Right ventricle myocardium inferior (tissue), 1 donor: Measurements from ENCODE around the gene RMI1. TPM values are rescaled to one million over a fixed set of nuclear protein-coding genes. Genes with fewer than 3 reads are reported as not detected.

Experiments
- ATAC-seq: fragments of 200-7000 bp; cut with Tn5 transposase; one replicate; pipeline ENCODE4 v1.9.1; 2020; ENCODE audit warnings: mild to moderate bottlenecking, moderate library complexity
- DNase-seq: peaks from one replicate; pipeline ENCODE4 v3.0.0; 2021; ENCODE audit errors: missing footprints
- intact Hi-C: fragments of 100-400 bp; cut with DNase I; formaldehyde crosslinking; loops from one replicate; pipeline ENCODE4 v1.11.0; 2022
- total RNA-seq: library from RNA; stranded (reverse); fragmentation: NEBNext Ultra II Directional; extraction: Animal tissue kit (Norgen Biotek cat#: 25700); gene quantifications from one replicate; pipeline ENCODE4 v1.2.1, GENCODE V29; 2021
- donor health status: DM: no; HTN: yes; CAD: no; lungs with severe emphysema.

The RMI1 gene
- total RNA-seq, 1 donor from 2014 or later: 7.3 TPM

DNA sequence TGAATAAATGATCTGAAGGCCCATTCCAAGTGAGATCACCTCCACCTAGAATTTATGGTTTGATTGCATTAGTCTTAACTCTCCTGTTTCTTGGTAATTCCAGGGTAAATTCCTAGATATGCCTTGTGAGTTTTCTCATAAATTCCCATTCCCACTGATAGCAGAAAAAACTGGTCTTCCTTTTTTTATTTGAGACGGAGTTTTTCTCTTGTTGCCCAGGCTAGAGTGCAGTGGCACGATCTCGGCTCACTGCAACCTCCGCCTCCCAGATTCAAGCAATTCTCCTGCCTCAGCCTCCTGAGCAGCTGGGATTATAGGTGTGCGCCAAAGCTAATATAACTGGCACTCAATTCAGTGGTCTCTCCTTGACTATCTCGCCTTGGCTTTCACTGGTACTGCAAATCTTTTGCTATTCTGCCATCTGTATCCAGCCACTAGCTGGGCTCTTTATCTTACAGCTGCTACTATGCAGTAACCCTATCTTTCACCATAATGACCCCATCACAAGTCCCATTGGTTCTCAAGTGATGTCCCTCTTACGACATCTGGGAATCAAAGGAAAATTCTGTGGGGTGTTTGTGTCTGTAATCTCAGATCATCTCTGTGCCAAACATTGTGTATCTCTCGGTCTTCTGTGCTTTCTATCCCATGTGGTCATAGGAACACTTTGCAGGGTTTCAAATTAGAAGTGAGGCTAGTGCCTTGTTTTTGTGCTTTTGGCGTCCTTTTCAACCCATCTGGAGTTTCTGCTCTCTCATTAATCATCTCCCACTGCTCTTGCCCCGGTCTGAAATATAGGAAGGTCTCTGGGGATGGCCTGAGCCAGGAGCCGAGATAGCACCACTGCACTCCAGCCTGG is 15.0 kb upstream of the RMI1 start:
- intact Hi-C loops: no loop called here
- ATAC-seq (peak; percentile 72), DNase-seq (no peak)

DNA sequence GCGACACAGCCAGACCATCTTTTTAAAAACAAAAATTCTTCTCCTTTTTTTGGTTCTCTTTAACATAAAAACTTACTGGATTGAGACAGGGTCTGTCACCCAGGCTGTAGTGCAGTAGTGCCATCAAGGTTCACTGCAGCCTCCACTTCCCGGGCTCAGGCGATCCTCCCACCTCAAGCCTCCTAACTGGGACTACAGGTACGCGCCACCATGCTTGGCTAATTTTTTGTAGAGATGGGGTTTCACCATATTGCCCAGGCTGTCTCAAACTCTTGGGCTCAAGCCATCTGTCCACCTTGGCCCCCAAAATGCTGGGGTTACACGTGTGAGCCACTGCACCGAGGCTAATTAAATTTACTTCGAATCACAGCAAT is 14.4 kb upstream of the RMI1 start:
- intact Hi-C loops: no loop called here
- ATAC-seq (peak; percentile 14), DNase-seq (no peak)

GRCh38 chr9:83967073-83967472 is 13.5 kb upstream of the RMI1 start:
- ATAC-seq (no peak), DNase-seq (no peak)
- intact Hi-C loops: no loop called here

DNA sequence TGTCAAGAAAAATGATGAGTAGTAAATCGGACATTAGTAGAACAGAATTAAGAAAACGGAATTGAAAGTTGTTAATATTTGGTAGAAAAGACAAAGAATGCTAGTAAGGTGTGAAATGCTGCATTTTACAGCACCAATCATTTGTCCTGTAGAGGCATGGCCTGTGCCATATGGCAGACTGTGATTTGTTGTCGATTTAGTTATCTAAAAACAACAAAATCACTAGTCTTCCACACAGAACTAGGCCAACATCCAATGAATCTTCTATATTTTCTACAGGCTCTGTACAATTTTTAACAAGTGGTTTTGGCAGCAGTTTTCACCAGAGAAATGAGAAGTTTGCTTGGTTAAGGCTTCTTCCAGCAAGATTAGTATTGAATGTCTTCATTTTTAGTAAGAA is 11.0 kb upstream of the RMI1 start:
- intact Hi-C loops: no loop called here
- DNase-seq (no peak), ATAC-seq (no peak)

DNA sequence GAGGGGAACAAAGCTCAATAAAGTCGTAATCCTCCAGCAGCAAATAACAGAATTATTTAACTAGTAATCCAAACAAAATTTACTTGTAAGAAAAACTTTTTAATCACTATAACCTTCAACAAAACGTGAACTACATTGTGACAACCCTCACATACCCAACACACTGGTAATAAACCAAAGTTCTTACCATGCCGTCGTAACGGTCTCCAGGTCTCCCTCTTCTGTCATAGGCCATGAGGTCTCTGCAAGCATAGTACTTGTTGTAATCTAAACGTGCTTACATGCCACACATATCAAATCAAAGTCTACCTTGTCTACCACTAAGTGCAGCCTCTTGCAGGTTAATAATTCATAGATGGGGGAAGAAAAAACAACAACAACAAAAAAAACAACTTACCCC is 9.1 kb upstream of the RMI1 start:
- intact Hi-C loops: no loop called here
- DNase-seq (no peak), ATAC-seq (no peak)

- DNase-seq (no peak), ATAC-seq (no peak)
- intact Hi-C loops: no loop called here
Observed at GRCh38 chr9:83972286-83972685, 8.3 kb upstream of the RMI1 start.

GRCh38 chr9:83975300-83975699 is 5.3 kb upstream of the RMI1 start:
- intact Hi-C loops: no loop called here
- DNase-seq (no peak), ATAC-seq (no peak)

GRCh38 chr9:83976372-83976771 is 4.2 kb upstream of the RMI1 start:
- intact Hi-C loops: no loop called here
- ATAC-seq: no peak

DNA sequence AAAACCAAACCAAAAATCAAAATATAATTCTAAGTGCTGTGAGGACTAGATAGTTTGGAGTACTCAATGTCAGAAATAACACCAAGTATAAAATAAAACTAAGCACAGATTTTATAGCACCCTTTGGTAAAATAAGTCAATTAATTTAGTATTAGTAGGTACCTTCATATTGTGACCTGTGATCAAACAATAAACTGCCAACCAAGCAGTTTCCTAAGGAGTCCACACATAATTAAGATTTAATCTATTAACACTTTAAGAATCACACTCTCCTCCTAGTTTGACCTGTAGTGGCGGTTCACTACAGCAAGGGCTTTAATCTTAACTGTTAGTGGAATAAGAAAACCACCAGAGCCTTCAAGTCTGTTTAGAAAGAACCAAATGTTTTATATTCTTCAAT is 3.4 kb upstream of the RMI1 start:
- no peak for ATAC-seq
- DNase-seq: no peak
- intact Hi-C loops: no loop called here

More at GRCh38 chr9:83976372-83976771, 4.2 kb upstream of the RMI1 start:
- DNase-seq: no peak

DNA sequence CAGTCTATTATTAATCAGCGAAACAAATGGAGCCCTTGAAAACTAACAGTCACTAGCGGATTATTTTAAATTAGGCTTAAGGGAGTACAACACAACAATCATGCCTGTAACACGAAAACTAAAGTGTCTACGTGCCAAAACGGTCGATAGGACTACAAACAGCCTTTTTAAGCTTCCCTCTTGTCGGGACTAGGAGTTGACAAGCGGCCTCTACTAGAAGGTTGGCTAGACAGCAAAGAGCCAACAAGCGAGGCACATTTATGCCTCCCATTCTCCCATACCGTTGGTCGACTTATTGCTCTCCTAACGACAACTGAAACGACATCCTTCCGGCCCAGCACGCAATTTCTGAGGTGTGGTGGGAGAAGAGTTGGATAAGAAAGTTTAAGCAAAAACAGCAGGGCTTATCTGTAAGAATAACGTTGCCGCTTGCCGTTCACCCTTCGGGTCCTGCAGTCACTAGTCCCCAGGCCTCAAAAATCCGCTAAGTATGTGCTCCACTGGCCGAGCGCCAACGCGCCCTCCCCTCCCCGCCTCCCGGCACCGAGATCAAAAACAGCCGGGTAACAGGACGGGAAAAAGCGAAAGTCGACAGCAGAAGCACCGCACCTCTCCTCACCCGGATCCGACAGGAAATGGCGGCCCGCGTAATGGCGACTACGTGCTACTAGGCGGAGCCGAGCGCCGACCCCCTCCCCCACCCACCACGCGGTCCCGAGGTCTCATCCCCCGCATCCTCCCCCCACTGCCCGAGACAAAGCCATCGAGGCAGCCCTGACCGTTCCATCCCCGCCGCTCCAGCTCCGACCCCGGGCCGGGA is 1.4 kb upstream of the RMI1 start:
- intact Hi-C loops: loop anchor here (2.0 kb wide), 1 partner anchor 22 kb away; a partner anchor contains a TSS
- ATAC-seq (peak; percentile 66), DNase-seq (peak; percentile 94)

DNA sequence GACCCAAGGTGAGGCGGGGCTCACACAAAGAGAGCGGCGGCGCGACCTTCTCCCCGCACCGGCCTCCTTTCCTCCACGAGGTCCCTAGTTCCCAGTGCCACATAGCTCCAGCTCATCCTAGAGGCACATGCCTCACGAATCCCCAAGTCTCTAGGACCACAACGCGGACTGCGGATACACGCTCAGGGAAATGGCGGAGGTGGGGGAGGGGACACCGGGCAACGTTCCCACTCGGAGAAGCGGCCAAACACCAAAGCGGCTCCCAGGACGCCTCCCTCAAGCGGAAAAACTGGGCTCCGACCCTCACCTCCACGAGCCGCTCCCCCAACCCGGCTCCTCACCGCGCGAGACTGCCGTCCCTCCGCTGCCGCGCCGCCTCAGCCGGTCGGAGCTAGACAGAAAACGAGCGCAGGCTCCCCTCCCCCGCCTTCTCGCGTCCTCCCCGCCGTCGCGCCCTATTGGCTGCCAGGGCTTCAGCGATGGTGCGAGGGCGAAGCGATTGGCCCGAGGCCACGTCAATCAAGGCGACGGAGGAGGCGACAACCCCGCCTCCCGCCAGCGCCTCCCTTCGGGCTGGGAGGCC is 702 bp upstream of the RMI1 start, which contains the start of gene HNRNPK:
TSS of gene HNRNPK (minus strand) at position 404 of the 583 bp plus-strand sequence. CDS start 1,963 bp downstream, outside the sequence.
- intact Hi-C loops: loop anchor here (2.0 kb wide), 3 partner anchors 23 to 191 kb away; a partner anchor contains a TSS
- peak; percentile 99 for DNase-seq
- peak; percentile 95 for ATAC-seq

- ATAC-seq: peak; percentile 10
- intact Hi-C loops: loop anchor here (2.0 kb wide), 2 partner anchors 82 to 190 kb away; no protein-coding TSS in a partner anchor
- DNase-seq: no peak
Observed at GRCh38 chr9:83981126-83981871, 694 bp downstream of the RMI1 start.

DNA sequence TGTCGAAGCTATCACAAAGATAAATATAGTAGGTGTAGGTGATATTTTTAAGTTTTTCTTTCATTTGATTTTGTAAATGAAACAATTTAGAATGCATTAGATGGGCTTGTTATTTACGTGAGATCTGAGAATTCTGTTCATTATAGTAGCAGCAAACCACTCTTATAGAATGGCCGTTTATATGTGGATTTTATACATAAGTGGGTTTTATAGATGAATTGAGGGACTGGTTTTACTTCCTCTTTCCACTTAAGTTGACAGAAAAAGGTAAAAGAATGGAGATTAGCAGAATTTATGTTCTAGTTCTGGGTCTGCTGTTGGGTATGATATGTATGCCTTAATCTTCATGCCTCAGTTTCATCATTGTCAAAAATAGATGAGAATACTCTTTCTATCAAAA is 5.6 kb downstream of the RMI1 start:
- DNase-seq (no peak), ATAC-seq (no peak)
- intact Hi-C loops: no loop called here

DNA sequence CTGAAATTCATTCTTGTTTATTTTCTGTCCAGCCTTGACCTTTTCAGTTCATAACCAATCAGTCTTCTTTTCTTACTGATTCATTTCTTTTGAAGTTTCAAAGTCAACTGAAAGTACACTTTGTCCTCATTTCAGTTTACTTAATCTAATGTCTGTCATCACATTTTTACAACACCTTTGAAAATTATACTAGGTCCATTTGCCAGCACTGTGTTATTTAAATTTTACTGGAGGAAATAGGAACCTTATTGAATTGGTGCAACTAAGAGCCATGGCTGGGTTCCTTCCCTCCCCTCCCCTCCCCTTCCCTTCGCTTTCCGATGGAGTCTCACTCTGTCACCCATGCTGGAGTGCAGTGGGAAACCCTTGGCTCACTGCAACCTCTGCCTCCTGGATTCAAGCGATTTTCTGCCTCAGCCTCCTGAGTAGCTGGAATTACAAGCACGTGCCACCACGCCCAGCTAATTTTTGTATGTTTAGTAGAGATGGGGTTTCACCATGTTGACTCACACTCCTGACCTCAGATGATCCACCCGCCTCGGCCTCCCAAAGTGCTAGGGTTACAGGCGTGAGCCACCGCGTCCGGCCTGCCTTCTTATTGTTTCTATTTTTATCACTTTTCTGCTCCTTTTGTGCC is 6.3 kb downstream of the RMI1 start:
- ATAC-seq (no peak), DNase-seq (peak; percentile 45)
- intact Hi-C loops: no loop called here

- ATAC-seq (no peak), DNase-seq (no peak)
- intact Hi-C loops: no loop called here
Observed at GRCh38 chr9:83987402-83987791, 6.8 kb downstream of the RMI1 start.

GRCh38 chr9:83988411-83988810 is 7.8 kb downstream of the RMI1 start:
- no peak for ATAC-seq
- DNase-seq: no peak
- intact Hi-C loops: no loop called here

DNA sequence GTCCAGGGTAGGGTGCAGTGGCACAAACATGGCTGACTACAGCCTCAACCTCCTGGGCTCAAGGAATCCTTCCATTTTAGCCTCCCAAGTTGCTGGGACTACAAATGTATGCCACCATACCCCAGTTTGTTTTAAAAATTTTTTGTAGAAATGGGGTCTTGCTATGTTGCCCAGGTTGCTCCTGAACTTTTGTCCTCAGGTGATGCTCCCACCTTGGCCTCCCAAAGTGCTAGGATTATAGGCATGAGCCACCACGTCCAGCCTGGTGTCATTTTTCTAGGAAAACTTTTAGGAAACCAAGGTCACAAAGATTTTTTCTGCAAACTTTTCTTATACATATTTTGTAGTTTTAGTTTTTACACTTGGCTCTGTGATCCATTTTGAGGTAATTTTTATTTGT is 10.8 kb downstream of the RMI1 start:
- no peak for DNase-seq
- intact Hi-C loops: no loop called here
- no peak for ATAC-seq

DNA sequence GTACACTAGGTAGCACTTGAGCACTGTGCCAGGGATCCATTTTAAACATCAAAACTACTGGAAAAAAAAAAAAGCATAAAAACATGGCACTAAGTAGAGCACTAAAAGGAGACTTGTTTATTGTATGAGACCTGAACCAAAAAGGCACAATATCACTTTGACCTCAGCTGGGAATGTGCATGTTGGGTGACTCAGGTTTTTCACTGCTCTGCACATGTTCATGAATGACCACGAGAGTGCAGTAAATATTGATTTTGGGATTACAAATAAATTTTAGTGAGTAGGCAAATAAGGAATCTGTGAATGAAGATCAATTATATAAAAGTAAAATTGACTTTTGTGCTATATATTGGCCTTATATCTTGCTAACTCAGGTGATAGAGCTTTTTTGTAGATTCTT is 11.8 kb downstream of the RMI1 start:
- DNase-seq (no peak), ATAC-seq (no peak)
- intact Hi-C loops: no loop called here
